ENCODE results near the gene ZNF275.
"Not testable (repeated sequence)": the region's sequence is repeated elsewhere in the genome, so short reads cannot be mapped to it uniquely, and the experiment has no call there.

ZNF275 gene

GRCh38 chrX:153388722-153389459 is 54.9 kb downstream of the ZNF275 start:
- DNase-seq, result no peak

GRCh38 chrX:153389460-153389768 is 55.5 kb downstream of the ZNF275 start:
- not testable (repeated sequence) for DNase-seq

GRCh38 chrX:153392642-153393321 is 58.8 kb downstream of the ZNF275 start:
- no peak for DNase-seq

- no peak for DNase-seq
Measured at GRCh38 chrX:153394612-153395011, 60.7 kb downstream of the ZNF275 start.

DNA sequence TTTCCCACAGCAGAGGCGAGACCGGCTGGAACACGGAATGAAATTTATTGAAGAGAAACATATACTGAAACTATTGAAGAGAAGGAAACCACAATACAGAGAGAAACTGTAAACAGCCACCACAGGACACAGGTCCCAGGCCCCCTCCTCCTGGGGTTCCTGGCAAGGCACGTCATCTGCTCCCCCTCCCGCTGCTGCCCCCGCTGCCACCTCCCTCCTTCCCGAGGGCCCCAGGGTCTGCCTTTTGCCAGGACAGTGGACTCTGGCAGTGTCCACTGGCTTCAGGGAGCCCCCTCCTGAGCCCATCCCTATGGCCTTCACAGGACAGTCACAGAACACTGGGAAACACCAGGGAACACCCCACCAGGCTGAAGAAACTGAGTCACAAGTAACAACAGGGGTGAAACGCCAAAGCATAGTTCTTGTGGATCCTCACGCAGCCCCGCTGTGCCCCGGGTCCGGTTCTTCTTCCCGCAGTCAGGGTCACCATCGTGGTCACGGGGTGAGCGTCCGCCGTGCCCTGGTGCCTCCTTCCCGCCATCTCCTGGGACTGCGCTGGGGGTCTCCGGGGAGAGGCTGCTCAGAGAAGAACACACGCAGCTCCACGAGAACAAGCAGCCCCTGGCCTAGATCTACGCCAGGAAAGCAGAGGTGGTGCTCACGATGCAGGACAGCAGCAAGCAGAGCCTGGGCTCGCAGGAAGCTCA is 61.8 kb downstream of the ZNF275 start:
- DNase-seq, result no peak

DNA sequence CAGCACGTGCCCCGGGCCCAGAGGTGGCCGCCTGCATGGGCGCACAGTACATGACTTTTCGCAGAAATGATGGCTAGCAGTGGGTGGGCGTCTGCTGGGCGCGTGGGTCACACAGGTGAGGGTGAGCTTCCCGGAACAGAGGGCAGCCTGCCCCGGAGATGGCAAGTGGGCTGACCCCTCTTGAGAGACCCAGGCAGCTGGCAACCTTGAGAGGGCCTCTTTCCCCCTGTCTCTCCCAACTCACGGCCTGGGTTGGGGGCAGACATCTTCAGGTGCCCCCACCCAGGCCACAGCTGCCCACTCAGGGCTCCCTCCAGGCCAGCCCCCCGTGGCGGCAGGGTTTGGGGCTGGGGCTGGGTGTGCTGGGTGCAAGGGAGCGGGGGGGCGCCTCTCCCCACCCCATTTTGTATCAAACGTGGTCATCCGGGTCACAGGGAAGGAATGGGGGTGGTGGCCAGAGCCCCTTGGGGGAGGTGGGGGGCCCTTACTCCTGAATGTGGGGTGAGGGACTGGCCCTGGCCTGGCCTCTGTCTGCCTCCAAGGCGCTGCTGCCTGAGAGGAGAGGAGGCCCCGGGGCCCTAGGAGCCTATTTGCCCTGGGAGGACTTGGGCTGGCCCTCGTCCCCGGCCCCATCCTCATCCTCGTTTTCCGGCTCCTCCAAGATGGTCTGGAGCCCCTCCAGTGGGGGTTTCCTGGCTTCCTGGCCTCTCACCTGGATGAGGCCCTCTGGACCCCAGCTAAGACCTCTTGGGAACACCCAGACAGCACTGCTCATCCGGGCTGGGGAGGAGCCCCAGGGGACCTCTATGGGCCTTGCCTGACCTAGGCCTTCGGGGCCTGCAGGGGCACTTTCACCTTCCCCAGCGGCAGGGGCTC is 62.6 kb downstream of the ZNF275 start:
- no peak for DNase-seq

GRCh38 chrX:153397256-153397960 is 63.5 kb downstream of the ZNF275 start:
- DNase-seq, result no peak

DNA sequence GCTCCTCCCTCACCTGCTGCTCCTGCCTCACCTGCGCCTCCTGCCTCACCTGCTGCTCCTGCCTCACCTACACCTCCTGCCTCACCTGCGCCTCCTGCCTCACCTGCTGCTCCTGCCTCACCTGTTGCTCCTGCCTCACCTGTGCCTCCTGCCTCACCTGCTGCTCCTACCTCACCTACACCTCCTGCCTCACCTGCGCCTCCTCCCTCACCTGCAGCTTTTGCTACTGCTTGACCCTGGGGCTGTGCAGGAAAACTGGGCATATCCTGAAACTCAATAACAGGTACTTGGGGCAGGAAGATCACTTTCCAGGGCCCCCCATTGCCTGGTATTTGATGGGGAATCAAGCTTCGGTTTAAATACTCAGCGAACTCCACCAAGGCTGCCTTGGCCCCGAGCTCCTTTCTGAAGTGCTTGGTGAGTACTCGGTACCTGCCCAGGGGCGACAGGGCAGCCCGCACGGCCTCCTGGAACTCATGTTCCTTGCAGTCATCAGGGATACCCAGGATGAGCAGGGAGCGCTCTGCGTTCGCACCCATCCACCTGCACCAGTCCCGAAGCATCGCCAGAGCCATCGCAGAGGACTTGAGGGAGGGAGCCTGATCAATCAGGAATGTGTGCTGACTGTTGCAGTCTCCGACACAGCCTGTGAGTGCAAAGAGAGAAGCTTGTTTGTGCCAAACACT is 64.5 kb downstream of the ZNF275 start:
- DNase-seq, result no peak

DNA sequence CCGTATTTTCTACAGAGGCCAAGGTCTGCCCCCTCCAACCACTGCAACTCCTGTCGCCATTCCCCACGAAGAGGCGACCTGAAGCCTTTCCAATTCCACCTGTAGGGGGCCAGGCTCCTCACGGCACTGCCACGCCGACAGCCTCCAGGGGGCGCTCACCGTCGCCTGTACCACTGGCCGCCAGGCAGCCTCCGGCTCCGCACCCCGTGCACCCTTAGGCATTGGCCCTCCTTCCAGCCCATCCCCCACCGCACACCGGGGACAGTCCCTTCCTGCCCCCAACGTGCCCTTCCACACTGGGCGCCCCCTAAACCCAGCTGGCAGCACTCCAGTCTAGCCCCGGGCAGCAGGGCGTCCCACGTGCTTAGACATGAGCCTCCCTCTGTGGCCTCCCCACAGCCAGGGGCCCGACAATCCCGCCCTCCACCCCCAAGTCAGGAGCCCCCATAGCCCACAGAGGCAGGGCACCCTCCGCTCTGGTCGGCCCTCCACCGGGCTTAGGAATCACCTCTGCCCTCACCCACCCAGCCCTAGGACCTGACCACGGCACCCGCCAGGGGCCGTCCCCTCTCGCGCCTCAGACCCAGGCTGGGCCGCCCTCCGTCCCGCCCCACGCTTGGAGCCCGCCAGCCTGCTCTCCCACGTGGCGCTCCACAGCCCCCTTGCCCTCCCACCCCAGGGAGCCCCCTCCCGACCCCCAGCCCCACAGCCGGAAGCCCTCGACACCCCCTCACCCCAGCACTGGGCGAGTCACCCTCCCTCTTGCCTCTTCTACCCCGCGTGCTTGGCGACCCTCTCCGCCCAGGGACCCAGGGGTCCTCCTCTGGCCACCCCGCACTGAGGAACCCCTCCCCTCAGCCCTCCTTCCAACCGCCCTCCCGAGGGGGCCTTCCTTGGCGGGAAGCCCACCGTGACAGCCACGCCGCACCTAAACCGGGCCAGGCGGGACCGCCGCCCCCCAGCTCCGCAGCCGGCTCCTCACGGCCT is 66.5 kb downstream of the ZNF275 start:
- DNase-seq, result peak; percentile 45 to 50

DNA sequence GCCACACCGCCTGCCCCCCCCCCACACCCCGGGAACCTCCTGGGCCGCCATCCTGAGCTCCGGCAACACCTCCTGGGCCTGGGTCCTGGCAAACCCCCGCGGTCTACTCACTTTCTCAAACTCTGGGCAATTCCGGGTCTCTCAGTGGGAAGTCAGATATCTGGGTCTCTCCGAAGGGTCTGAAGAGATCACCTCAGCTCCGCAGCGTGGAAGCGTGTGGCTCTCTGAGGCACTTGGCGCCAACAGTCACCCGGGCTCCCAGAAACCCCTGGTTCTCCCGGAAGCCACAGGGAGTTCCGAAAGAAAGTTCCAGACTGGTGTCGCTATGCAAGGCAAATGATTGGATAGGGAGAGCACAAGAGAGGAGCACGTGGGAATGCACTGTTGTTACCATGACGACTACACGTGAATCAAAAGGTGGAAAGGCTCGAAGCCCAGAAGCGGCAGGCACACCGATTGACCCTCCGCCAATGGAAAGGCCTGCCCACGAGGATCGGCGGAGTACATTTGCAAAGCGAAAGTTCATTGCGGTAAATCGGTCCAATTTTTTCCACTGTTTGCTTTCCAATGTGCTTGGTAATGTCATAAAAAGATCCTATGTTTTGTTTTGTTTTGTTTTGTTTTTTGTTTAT is 67.3 kb downstream of the ZNF275 start, which contains the start of gene PNMA6E:
PNMA6E (minus strand) TSS at position 218 of the 632 bp plus-strand sequence. CDS start 2,501 bp downstream, outside the sequence.
- no peak for DNase-seq
